Measurements from ENCODE around the gene USP28.

DNA sequence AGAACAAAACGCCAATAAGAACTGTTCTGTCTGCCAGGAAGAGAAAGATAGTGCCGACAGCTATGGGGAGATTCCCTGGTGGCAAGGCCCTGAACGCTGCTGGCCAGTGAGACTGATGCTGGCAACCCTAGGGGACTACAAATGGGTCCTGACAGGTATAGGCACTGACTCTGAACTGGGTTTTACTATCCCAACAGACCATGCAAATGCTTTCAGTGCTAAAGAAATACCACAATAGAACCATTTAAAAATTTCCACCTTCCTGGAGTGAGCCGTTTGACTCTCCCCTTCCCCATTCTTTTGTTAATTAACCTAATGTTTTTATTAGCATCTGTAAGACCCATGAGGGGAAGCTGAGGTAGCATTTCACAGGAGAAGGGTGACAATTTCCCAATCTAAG, 25.7 kb downstream of the USP28 start:
- TF ChIP-seq, protein P1, sequence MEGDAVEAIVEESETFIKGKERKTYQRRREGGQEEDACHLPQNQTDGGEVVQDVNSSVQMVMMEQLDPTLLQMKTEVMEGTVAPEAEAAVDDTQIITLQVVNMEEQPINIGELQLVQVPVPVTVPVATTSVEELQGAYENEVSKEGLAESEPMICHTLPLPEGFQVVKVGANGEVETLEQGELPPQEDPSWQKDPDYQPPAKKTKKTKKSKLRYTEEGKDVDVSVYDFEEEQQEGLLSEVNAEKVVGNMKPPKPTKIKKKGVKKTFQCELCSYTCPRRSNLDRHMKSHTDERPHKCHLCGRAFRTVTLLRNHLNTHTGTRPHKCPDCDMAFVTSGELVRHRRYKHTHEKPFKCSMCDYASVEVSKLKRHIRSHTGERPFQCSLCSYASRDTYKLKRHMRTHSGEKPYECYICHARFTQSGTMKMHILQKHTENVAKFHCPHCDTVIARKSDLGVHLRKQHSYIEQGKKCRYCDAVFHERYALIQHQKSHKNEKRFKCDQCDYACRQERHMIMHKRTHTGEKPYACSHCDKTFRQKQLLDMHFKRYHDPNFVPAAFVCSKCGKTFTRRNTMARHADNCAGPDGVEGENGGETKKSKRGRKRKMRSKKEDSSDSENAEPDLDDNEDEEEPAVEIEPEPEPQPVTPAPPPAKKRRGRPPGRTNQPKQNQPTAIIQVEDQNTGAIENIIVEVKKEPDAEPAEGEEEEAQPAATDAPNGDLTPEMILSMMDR (IDR thresholded peaks at IDR 0.05), result no peak
- no peak for TF ChIP-seq POLR2A (IDR thresholded peaks at IDR 0.05)
